NK-92 treated with Interleukin-12 subunit alpha and Interleukin-12 subunit beta, amount 100 ng/mL, for 24 hours (cell line): ENCODE measurements around the gene DOCK2.

Source experiments
- DNase-seq: peaks from one replicate; lab custom pipeline; 2025; lab: John Stamatoyannopoulos, UW

DOCK2 gene

DNA sequence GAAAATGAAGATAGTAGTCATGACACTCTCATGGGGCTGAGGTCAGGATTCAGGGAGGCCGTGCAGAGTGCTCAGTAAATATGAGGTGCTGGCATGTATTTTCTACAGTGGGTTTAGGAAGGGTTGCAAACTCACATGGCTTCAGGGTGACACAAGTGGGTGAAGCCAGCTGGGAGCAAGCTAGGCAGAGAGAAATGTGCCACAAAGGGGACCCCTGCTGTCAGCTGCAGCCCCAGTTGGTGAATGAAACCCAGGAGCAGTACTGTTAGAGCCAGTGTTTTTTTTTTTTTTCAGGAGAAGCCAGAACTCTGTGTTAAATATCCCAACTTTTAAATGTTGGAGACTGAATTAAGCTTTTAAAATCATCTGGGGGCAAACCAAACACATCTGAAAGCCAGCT is 267.9 kb downstream of the DOCK2 start:
- no peak for DNase-seq

DNA sequence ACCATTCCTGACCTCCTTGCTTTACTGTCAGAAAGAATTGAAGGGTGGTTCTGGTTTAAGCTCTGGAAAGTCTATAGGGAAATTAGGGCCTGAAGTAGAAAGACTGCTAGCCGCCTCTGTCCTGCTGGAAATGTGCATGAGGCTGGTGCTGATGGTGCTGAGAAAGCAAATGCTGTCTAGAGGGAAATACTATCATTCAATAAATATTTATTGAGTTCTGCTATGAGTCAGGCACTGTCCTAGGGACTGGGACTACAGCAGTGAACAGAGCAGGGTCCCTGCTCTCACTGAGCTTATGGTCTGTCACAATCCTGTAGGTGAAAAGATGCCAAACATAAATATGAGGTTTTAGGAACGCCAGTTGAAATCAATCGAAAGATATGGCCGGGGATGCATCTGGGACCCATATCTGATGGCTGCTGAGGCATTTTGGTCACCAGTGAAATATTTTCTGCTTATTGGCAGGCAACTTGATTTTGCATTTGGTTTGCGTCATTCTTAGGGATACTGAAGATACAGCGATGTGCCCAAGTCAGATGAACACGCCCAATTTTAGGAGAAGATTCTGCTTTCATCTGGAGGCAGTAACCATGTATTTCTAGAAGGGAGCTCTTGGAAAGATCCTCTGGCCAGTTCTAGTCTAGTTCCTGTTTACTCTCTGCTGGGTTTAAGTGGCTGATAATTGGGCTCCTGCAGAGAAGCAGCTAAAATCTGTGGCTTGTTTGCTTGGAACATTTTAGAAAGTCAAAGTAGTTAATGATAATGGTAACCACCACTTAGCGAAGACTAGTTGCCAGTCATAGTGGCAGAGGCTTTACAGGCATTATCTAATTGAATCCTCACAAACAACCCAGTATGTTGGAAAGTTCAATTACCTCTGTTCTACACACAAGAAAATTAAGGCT is 269.9 kb downstream of the DOCK2 start:
- DNase-seq = no peak

DNA sequence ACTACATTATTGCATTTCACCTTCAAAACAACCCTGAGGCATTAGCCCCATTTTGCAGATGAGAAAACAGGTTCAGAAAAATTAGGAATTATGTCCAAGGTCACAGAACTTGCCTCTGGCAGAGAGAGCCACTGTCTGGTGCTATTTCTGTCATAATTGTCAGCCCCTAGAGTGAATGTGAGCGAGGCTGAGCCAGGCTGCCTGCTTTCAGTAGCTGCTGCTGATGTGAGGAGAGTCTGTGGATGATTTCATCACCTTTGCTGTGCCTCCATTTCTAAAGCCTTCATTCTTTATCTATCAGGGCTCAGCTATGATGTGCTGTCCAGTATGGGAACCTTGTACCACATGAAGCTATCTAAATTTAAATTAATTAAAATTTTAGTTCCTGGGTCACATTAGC is 271.8 kb downstream of the DOCK2 start:
- no peak for DNase-seq

DNA sequence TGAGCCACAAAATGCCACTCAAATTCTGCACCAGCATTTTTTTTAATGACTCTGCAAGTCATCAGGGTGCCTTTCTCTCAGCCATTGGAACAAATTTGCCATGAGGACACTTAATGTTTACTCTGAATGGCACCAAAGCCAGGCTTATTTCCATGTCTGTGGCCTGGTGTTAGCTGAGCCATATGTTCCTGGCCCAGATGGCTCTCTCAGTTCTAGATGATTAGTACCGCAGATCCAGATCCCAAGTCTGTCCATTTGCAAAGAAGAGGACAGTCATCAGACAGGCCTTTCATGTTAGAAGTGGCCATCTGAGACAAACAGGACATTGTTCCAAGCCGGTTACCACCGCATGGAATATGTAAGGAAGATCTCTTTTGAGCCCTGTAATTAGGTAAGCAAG is 272.9 kb downstream of the DOCK2 start:
- DNase-seq = no peak

DNA sequence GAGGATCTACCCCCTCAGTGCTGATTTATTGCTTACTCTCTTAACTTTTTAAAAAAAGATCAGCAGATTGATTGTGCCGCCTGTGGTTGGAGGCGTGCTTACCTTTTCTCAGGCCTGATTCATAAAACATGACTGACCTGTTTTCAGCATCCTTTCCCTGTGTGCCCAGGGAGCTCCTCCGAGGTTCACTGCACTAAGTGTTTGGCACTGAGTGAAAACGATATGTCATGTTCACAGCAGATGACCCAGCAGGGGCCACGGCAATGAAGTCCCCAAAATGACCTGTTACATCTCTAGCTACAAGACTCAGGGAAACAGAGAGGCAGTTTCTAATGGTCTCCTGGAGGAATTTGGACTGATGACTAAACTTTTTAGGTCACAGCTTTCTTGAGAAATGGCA is 273.3 kb downstream of the DOCK2 start:
- DNase-seq = no peak

DNA sequence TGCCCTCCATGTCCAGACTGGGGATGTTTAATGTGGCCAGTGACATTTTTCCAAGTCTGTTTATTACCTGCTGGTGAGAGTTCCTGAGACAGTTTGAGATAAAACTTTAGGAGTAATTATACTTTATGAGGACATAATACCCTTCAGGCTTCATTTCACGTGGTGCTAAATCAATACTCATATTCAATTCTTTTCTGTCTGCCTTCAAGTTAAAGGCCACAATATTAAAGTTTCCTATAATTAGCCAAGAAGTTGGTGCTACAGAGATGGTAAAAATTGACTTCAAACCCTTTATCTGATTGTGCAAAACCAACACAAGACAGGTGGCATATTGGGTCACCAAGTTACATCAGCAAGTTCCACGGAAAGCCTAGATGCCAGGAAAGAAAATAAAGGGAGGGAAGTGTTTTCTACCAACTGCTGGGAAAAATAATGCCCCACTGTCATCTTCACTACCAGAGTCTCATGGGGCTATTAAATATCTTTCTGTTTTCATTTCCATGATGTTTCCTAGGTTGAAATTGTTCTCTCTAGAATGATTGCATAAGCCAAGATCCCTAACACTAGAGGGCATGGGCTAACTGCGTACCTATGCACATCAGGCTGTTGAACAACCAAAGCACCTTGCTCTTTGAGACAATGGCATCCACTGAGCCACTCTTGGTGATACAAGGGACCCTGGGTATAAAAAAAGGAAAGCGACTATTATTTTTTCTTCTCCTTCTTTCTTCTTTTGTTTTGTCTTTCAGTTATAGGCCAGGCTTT is 274.6 kb downstream of the DOCK2 start:
- no peak for DNase-seq

DNA sequence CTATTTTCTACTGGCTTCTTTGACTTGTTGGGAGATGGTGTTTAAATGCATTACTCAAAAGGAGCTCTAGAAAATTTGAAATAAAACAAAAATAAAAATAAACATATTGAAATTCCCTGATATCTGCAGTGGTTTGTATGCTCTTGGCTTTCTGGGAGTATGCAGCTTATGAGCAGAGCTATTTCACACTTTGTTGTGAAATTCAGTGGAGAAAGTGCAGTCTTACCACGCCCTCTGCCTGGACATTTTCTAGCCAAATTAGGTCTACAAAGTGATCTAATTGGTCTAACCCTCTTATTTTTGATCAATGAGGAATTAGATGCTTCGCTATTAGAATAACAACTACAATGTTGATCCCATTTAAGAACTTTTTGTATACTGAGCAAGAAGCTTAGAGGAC is 276.4 kb downstream of the DOCK2 start:
- no peak for DNase-seq

DNA sequence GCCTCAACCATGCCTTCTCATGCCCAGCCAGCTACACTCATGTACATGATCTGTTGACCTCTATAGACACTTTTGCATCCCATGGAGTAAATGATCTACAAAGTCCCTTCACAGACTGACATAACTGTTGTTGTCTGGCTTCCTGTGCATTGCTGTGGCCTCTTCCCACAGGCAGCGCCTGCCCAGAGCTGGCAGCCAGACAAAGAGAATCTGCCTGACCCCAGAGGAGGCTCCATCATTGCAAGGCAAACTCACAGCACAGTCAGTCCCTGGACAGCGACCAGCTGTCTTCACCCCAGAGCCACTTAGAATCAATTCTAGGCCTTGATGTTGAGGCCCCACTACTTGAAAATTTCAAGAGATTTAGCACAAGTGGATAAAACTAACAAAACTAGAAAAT is 277.7 kb downstream of the DOCK2 start:
- no peak for DNase-seq

DNA sequence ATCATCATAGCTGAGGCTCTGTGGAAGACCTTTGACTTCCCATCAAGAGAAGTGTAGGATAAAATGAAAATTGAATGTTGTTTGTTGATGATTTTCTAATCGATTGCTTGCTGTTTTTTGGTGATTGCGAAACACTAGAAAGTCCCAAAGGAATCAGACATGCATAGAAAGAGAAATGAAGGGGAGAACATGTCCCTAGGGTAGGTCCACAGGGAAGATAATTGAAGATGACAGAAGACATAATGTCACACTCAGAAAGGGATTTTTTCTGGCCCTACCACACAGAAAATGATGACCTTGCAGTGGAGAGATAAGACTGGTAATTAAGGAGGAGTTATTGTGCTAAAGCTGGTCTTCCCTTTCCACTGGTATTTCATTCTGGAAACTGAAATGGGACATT is 280.4 kb downstream of the DOCK2 start:
- DNase-seq = no peak

DNA sequence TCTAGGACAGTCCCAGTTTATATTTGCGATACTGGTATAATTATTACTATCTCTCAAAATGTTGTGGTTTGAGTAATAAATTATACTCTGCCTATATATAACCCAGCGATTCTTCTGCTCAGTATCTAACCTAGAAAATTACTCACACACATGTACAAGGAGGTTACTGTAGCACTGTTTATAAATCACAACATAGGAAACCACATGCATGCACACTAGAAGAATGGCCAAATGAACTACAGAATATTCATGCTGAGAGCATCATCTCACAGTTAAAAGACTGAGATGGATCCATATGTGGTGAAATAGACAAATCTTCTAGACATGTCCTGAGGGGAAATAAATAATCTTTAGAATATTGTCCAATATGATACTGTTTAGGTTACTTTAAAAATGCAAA is 281.2 kb downstream of the DOCK2 start:
- no peak for DNase-seq

DNA sequence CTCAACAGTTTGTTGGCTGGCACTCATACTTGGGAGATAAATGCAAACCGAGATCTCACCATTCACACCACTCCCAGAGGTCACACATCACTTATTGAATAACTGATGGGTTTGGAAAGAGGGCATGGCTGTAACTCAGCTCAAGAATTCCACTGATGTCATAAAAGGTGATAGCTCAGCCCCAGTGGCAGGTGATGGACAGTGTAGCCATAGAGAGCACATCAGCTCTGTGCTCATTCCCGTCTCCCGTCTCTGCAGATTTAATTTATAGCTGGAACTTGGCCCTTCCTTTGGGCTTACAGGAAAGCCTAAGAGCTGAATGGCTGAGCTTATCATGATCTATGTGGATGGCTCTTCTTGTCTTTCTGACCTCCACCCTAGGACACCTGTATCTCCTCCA is 283.4 kb downstream of the DOCK2 start:
- DNase-seq = no peak

DNA sequence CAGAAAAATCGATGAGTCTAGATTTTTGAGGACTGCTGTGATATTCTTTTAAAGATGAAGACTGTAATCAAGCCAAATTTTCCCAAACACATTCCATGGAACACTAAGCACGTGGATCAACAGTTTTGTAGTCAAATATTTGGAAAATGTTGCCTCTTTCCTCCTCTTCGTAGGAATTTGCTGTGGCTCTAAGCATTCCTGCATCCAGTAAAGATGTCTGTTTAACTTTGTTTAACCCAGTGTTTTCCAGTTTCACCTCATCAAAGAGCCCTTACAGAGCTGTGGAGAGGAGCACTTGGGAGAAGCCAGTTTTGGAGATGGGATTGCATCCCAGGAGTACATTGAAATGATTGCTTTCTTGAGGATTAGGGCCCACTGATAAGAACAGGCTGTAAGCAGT is 284.3 kb downstream of the DOCK2 start:
- no peak for DNase-seq

DNA sequence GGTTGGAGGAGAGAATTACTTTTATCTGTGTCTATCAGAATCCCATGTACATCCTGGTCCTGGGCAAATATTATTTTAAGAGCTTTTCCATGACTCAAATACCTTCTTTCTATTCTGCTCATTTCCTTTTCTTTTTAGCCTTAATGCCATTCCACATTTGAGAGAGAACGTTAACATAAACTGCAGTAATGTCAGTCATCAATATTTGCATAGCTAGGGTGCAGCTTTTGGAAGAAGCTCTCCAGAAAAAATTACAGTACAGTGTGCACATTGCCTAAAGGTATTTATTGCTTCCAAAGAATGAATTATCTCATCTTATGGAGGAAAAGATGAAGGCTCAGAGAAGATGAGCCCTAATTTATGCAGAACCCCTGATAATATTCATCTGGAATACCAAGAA is 284.9 kb downstream of the DOCK2 start:
- no peak for DNase-seq

DNA sequence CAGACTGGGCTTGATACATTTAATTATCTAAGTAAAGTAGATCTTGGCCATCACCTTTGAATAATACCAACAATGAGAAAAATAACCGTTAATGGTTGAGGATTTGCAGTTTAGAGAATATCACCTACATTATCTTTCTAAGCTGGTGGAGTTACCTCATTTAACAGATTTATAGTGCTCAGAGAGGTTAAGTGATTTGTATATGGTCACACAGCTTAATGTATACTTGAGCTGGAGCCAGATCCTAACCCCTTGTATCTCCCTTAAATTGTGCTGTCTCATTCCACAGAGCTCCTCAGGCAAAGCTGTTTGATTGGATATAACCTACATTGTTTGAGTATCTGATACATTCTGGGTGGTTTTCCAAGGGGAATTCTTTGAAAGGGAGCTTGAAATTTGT is 285.4 kb downstream of the DOCK2 start:
- DNase-seq = no peak

DNA sequence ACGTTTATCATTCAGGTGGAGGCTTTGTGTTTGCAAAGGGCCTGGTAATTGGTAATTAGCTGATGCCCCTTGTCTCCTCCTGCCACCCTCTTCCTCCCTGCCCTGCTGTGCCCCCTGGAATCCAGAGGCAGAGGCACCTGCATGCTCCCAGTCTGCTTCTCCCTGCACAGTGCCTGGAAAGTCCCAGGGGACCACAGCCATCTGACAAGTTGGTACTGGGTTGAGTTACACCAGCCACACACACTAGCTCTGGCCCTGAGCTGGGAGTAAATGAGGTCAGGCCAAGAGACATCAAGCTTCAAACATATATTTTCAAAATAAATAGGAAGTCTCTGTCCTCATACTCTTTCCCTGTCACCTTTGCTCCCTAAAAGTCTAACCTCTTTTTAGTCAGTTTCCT is 286.9 kb downstream of the DOCK2 start:
- DNase-seq = no peak

DNA sequence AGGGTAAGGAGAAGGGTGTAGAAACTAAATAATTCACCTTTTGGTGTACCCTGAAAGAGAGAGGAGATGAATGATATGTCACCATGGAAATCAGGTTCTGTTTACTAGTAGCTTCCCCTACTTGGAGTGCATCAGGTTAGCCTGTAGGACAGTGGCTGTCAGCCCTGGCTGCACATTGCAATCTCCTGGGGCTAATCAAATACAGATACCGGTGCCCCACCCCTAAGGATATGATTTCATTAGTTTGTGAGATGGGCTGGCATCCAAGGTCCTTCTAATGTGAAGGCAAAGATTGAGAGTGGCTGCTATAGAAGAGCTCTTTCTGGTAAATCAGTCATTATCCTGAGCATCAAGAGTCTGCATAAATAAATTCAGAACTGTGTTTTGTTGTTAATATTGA is 296.1 kb downstream of the DOCK2 start:
- no peak for DNase-seq

DNA sequence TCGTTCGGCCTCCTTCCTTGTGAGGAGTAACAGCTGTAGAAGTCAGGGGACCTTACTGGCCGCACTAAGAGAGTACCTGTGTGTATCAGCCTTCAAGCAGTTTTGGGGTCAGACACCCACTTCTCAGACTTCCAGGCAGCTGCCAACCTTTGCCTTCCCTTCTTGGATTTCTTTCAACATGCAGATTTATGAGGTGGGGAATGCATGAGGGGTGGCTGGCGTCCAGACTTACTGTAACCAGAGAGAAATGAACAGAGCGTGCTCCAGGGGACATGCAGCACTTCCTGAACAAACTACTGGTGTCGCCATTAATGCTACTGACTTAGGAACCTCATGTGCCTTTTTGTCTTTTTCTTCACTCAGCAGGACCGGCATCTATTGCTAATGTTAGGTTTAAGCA is 296.5 kb downstream of the DOCK2 start:
- no peak for DNase-seq

DNA sequence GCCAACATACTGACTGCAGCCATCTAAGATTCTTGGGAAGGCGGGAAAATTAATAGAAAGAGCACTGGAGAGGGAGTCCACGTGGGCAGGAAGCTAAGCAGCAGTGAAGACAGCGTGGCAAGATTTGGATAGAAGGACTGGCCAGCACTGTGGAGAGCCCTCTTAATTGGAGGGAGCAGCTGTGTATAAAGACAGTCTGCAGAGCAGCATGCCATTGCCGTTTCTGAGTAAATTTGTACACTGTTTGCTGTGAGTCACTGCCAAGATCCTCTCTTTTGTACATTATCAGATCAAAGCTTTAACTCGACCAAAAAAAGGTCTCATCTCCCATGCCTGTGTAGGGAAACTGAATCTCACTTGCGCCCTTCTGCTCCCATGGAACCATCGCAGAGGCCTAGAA is 297.9 kb downstream of the DOCK2 start:
- no peak for DNase-seq

DNA sequence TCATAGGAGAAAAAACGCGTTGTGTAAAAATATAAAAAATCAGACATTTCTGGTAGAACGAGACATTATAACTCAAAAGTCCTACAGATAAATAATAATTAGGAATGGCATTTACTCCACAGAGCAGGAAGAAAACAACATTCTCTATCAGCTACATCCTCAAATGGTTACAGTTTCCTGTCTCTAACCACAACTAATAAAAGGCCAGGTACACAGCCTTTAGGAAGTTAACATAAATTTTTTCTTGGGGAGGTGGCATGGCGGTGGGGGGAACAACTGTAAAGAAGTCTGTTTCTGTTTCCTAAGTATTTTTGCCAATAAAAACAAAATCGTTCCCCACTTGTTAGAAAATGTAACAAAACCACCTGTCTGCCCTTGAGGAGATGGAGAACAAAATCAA is 298.7 kb downstream of the DOCK2 start:
- no peak for DNase-seq

DNA sequence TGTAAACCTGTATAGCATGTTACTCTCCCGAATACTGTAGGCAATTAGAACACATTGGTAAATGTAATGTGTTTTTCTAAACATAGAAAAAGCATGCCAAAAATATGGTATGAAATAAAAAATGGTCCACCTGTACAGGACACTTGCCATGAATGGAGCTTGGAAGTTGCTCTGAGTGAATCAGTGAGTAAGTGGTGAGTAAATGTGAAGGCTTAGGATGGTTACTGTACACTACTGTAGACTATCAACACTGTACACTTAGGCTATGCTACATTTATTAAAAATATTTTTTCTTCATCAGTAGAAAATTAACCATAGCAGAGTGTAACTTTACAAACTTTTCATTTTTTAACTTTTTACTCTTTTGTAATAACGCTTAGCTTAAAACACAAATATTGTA is 301.4 kb downstream of the DOCK2 start:
- DNase-seq = no peak

DNA sequence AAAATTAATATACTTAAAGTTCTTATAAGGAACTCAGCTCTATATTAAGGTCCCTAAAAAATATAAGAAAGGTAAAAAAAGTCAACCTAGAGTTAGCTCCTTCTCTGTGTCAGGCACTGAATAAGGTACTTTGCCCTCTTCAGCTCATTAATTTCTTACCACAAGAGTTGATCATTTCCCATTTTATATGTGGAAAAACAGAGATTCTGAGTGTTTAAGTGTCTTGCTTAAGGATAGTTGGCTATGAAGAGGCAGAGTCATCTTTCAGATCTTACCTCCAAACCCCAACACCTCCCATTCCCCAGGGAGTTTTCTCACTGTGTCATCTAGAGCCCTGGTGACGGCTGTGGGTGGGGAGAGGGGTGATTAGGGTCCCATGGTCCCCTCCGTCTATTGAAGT is 302.7 kb downstream of the DOCK2 start:
- DNase-seq = no peak

DNA sequence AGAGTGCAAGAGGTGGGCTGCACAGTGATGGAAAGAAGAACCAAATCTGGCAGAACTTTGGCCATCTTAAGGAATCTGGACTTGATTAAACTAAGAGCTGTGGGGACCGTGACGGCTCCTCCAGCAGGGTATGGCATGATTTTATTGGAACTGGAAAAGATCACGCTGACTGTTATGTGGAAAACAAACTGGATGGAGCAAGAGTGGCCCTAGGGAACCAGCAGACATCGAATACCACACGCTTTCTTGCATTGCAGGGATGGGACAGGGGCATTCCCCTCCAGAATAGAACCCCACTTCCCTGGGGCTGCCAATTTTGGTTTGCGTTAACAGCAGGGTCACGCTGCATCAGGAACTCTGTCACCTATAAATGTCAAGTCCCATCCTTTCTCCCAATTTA is 304.5 kb downstream of the DOCK2 start:
- no peak for DNase-seq

DNA sequence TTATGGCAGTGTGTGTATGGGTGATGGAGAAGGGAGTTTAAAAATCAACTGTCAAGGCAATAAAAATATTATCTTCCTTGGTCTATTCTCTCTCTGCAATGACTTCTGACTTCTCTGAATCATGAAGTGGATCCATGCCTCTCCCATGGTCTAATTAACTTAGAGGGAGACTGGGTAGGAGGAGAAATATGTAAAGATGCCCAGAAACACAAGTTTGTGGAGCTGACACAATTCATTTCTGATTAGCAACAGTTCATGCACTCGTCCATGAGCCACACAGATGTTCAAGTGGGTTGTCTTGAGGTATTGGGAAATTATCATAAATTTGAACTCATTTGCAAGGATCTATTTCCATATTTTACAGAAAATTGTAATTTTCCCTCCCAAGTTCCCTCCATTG is 305.1 kb downstream of the DOCK2 start:
- no peak for DNase-seq

DNA sequence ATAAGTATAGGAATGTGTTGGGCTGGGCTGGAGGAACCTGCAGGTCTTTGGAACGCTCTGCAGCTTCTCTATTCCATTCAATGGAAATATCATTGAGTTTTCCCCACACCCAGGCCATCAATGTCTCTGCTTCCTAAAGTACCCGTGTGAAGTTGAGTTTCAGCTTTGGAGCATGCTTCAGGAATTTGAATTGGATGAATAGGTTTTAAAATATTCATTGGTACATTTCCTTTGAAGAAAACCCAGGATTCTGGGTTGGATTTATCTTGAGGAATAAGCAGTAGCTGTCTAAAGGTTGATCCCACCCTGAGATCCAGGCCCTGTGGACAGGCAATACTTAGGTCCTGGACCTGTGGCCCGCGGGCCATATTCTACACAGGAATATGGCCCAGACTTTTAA is 306.0 kb downstream of the DOCK2 start:
- no peak for DNase-seq
